Esophagus mucosa (tissue), 1 donor: Measurements from ENCODE around the gene CTF1. TPM values are rescaled to one million over a fixed set of nuclear protein-coding genes. Genes with fewer than 3 reads are reported as not detected.
"Not testable (repeated sequence)": the region's sequence is repeated elsewhere in the genome, so short reads cannot be mapped to it uniquely, and the experiment has no call there.

Source experiments
- ATAC-seq: fragments of 200-7000 bp; cut with Tn5 transposase; one replicate; pipeline ENCODE4 v1.9.1; 2020
- total RNA-seq: library from RNA; stranded (reverse); gene quantifications from one replicate; pipeline ENCODE4 v1.2.4, GENCODE V29; 2023
- donor health status: DM: yes; HTN: yes; CAD: no.

Gene CTF1
- total RNA-seq, 1 donor from 2014 or later = 2.3 TPM

DNA sequence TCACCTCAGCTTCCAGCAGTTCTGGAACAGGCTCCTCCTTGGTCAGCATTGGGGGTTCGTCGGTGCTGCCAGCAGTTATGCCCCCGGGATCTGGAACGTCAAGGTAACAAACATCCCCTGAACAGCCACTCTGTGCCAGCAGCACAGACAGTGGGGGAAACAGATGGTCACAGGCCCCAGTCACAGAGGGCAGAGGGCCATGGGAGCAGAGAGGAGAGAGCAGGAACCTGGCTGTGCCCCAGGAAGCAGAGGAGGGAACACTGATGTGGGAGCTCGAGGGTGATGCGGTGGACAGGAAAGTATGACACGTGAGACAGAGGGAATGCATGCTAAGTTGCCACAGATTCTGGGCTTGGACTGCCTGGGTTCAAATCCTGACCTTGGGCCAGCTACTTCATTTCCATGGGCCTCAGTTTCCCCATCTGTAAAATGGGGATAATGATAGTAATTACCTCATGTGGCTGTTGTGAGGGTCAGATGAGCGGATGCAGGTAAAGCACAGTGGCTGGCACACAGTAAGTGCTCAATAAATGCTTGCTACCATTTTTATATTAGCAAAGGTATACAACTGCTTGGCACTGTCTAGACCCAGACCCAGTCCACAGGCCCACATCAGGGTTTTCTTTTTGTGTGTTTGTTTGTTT is 7.4 kb upstream of the CTF1 start:
- no peak for ATAC-seq

GRCh38 chr16:30889721-30890120 is 6.7 kb upstream of the CTF1 start:
- ATAC-seq = no peak

DNA sequence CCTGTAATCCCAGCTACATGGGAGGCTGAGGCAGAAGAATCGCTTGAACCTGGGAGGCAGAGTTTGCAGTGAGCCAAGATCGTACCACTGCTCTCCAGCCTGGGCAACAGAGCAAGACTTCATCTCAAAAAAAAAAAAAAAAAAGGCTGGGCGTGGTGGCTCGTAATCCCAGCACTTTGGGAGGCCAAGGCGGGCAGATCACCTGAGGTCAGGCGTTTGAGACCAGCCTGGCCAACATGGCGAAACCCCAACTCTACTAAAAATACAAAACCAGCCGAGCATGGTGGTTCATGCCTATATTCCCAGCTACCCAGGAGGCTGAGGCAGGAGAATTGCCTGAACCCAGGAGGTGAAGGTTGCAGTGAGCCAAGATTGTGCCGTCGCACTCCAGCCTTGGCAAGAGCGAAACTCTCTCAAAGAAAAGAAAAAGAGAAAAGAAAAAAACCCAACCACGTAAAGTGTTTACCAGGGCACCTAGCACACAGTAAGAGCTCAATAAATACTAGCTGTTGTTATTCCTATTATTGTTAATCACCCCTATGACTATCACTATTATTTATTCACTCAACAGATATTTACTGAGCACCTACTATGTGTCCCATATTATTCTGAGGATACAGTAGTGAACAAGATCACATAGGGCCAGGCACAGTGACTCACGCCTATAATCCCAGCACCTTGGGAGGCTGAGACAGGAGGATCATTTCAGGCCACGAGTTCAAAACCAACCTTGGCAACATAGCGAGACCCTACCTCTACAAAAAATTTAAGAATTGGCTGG is 5.2 kb upstream of the CTF1 start:
- not testable (repeated sequence) for ATAC-seq

DNA sequence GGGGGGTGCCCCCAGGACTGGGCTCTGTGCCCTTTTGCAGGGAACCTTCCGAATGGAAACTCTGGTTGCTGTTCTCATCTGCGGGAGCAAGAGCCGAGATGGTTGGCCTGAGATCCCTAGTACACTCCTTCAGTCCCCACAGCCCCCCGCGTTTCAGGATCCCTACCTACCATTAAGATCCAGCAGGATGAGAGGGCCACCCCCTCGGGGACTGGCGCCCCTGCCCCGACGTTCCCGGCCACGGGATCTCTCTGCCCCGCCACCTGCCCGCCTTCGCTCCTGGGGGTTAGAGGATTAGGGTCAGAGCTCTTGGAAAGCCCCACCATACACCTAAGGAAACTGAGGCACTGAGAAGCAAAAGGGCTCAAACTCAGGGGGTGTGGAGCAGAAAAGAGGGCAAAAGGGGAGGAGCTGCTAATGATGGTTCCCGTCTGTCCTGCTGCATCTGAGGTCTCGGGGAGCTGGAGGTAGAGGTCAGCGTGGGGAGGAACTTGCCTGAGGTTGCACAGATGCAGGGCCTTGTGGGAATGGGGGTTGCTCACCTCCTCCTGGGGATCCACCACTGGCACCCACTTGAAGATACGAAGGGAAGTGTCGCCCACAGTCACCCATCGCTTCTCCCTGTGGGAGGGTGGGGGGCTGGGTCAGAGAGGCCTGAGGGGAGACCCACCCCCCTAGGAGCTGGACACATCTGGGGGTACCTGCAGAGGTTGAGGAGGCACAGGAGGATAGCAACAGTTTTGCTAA is 3.6 kb upstream of the CTF1 start:
- no peak for ATAC-seq

DNA sequence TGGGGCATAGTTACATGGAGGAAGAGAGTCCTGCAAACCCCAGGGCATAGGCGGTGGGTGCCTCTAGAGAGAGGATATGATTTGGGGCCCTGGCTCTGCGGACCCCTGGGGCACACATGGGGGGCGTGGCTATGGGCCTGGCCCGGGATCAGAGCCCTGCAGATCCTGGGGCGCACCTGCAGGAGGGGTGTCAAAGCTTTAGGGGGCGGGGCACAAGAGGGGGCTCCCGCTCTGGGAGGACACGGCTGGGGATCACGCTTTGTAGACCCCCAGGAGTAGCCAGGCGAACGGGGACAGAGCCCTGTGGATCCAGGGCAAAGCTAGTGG is 3.0 kb upstream of the CTF1 start:
- ATAC-seq = peak; percentile 0

DNA sequence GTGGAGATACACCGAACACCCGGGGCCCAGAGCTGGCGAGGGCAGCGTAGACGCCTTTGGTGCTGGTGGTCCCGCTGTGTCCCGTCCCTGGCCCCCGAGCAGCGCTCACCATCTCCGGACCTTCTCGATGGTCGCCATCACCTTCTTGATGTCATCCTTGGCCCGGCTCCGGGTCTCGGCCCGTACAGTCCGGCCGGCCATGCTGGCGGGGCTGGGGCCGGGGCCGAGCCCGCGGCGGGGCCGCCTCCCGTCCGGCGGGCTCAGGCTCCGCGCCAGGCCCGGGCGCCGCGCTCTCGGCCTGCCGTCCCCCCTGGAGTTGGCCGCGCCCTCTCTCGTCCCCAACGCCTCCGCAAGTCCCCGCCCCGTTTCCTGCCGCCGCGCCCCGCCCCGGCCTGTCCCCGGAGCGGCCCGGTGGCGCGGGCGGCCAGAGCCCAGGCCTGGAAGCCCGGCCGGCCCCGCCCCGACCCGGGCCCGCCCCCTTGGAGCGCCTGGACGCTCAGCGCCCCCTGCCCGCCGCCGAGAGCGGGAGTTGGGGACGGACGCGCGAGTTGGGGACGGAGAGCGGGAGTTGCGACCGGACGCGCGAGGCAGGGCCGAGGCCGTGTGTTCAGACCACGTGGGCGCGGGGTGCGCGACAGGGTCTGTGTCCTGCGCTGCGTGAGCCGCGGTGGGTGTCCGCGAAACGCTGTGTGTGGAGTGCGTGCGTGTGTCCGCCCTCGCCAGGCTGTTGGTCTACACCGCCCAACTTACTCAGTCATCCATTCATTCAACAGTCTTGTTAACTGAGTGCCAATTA is 2.5 kb upstream of the CTF1 start, which contains the start of gene BCL7C:
TSS of gene BCL7C (minus strand) at position 334 of the 796 bp plus-strand sequence. CDS start at position 201, 133 bp downstream.
- peak; percentile 76 for ATAC-seq

GRCh38 chr16:30894540-30895368 is 1.7 kb upstream of the CTF1 start:
- peak; percentile 8 for ATAC-seq

- no peak for ATAC-seq
Observed at GRCh38 chr16:30895627-30896260, 670 bp upstream of the CTF1 start.

GRCh38 chr16:30896889-30897733 is 697 bp downstream of the CTF1 start:
- peak; percentile 57 for ATAC-seq

DNA sequence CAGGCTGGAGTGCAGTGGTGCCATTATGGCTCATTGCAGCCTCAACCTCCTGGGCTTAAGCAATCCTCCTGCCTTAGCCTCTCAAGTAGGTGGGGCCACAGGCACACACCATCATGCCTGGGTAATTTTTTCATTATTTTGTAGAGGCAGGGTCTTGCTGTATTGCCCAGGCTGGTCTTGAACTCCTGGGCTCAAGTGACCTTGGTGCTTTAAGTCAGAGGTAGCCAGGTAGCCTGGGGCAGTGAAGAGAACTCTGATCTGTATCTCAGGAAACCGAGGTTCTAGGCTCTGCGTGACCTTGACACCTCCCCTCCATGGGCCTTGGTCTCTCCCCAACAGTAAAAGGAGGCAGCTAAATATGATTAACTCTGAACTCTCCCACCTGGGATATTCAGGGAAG is 3.4 kb downstream of the CTF1 start:
- ATAC-seq = no peak

DNA sequence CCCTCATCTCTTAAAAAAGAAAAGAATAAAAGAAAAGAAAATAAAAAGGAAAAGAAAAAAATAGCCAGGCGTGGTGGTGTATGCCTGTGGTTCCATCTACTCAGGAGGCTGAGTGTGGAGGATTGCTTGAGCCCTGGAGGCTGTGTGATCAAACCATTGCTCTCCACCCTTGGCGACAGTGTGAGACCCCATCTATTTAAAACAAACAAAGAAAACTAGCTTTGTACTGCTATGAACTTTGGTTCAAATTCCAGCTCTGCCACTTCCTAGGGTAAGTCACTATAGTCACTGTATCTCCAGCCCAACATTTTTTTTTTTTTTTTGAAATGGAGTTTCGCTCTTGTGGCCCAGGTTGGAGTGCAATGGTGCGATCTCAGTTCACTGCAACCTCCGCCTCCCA is 4.2 kb downstream of the CTF1 start:
- ATAC-seq = no peak

DNA sequence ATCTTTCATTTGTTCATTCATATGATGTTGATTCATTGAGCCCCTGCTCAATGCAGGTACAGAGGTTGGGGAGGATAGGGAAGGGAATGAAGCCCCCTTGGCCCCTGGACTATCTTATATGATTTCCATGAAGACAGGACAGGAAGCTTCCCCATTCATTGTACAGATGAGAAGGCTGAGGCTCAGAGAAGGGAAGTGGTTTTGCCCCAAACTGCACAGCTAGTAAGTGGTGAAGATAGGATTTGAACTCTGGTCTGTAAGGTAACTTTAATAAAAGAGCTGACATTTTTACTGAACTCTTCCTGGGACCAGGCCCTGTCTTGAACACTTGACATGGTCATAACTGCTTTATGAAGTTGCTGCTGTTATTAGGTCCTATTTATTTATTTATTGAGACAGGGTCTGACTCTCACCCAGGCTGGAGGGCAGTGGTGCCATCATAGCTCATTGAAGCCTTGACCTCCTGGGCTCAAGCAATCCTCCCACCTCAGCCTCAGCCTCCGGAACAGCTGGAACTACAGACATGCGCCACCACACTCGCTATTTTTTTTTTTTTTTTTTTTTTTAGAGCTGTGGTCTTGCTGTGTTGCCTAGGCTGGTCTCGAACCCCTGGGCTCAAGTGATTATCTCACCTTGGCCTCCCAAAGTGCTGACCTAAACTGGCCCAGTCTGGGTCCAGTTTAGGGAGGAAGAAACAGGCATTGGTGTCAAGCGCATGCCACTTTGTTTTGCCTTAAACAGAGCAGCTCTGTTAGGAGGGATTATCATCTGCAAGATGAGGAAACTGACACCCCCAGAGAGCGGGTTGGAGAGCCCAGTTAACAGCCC is 5.0 kb downstream of the CTF1 start:
- no peak for ATAC-seq

GRCh38 chr16:30902029-30902972 is 5.9 kb downstream of the CTF1 start:
- peak; percentile 70 for ATAC-seq

GRCh38 chr16:30903002-30903401 is 6.6 kb downstream of the CTF1 start:
- peak; percentile 17 for ATAC-seq

GRCh38 chr16:30903596-30903995 is 7.2 kb downstream of the CTF1 start:
- peak; percentile 15 for ATAC-seq

DNA sequence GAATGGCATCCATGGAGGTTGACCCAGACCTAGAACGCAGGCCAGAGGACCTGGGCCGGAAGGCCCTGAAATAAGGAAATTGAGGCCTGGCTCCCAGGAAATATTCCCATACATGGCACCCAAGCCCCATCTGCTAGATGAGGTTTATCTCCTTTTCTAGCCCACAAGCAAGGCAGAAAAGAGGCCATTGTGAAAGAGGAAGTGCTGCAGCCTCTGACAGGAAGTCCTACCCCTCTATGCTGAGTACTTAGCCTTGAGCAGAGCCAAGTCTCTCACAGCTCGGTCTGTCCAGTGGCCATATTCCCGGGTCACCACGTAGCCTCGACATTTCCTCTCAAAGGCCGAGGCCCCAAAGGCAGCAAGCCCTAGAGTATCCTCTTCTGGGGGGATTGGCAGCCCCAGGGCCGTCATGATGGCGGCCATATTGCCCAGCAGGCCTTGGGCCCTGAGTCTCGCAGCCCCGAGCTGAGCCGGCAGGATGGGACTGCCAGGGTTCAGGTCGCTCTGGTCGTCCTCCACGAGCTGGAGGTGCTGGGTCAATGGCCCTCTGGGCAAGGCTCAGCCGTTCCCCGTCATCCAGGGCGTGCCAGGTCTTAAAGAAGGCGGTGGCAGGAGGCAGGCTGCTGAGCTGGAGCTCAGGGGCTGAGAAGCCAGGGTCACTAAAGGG is 7.8 kb downstream of the CTF1 start:
- peak; percentile 14 for ATAC-seq

- ATAC-seq = no peak
Observed at GRCh38 chr16:30907064-30907463, 10.7 kb downstream of the CTF1 start.
